Stimulated activated CD4-positive, alpha-beta T cell treated with anti-CD3 and anti-CD28 coated beads, Interleukin-15, amount 100 ng/mL, for 1 hour (primary cell): Measurements from ENCODE around the gene CYP26A1.

Source experiments
- DNase-seq, 2 donors: peaks; one replicate each; pipeline ENCODE4 v3.0.0-alpha.2; 2020; ENCODE audit warnings: low read depth in 1 of 2, low spot score in 1 of 2

Gene CYP26A1

GRCh38 chr10:93073539-93074146, at the start of gene CYP26A1:
CYP26A1 (plus strand) TSS chr10:93073893; CDS start chr10:93073935, 42 bp downstream.
- DNase-seq: no peak

- no peak for DNase-seq
Measured at GRCh38 chr10:93026072-93026471, 47.6 kb upstream of the CYP26A1 start.

GRCh38 chr10:93027508-93027907, 46.2 kb upstream of the CYP26A1 start:
- no peak for DNase-seq

- DNase-seq: no peak
Measured at GRCh38 chr10:93028883-93029282, 44.8 kb upstream of the CYP26A1 start.

- no peak for DNase-seq
Measured at GRCh38 chr10:93030409-93030808, 43.3 kb upstream of the CYP26A1 start.

- no peak for DNase-seq
Measured at GRCh38 chr10:93032105-93032808, 41.4 kb upstream of the CYP26A1 start.

GRCh38 chr10:93032809-93033137, 40.9 kb upstream of the CYP26A1 start:
- no peak for DNase-seq

- no peak for DNase-seq
Measured at GRCh38 chr10:93034426-93034825, 39.3 kb upstream of the CYP26A1 start.

GRCh38 chr10:93039110-93039509, 34.6 kb upstream of the CYP26A1 start:
- DNase-seq: no peak

- DNase-seq: no peak
Measured at GRCh38 chr10:93039721-93040120, 34.0 kb upstream of the CYP26A1 start.

GRCh38 chr10:93054486-93054885, 19.2 kb upstream of the CYP26A1 start:
- DNase-seq: no peak

- DNase-seq: no peak
Measured at GRCh38 chr10:93058139-93058538, 15.6 kb upstream of the CYP26A1 start.

GRCh38 chr10:93059975-93060886, 13.5 kb upstream of the CYP26A1 start, which contains the start of gene CYP26C1:
CYP26C1 (plus strand) TSS chr10:93060798; CDS start chr10:93061264, 466 bp downstream.
- DNase-seq: no peak

GRCh38 chr10:93060887-93061593, 12.7 kb upstream of the CYP26A1 start:
- DNase-seq: no peak

- DNase-seq: no peak
Measured at GRCh38 chr10:93061594-93062513, 11.8 kb upstream of the CYP26A1 start.

GRCh38 chr10:93062514-93063143, 11.1 kb upstream of the CYP26A1 start:
- DNase-seq: peak in 1 of 2 donors; percentile 23

GRCh38 chr10:93063144-93063976, 10.3 kb upstream of the CYP26A1 start:
- DNase-seq: no peak

GRCh38 chr10:93063977-93064660, 9.6 kb upstream of the CYP26A1 start:
- no peak for DNase-seq
